GM23338 (cell line): ENCODE results near the gene DXO. TPM values are rescaled to one million over a fixed set of nuclear protein-coding genes. Genes with fewer than 3 reads are reported as not detected.
A peak's percentile ranks its signal among the peaks of the same experiment; 100 is the strongest.

Source experiments
- ATAC-seq: fragments of 200-7000 bp; cut with Tn5 transposase; 3 replicates; pipeline ENCODE4 v1.9.1; 2020
- DNase-seq: peaks from one replicate; pipeline ENCODE4 v3.0.0-alpha.2; 2015; ENCODE audit warnings: low spot score
- H2AFZ ChIP-seq: fragments of 200-600 bp; sonication (generic); 2 replicates; pipeline ENCODE4 v1.8.0; 2016; ENCODE audit warnings: antibody characterized with exemption, mild to moderate bottlenecking, moderate library complexity
- H3F3A ChIP-seq: fragments of 200-600 bp; sonication (generic); replicated peaks from 2 replicates; pipeline ENCODE4 v1.8.0; 2017; ENCODE audit warnings: antibody characterized with exemption, mixed run types, low read depth
- H3K27ac ChIP-seq: fragments of 200-600 bp; sonication (generic); 2 replicates; pipeline ENCODE4 v1.6.1; 2016; ENCODE audit warnings: low read depth
- H3K27me3 ChIP-seq: fragments of 200-600 bp; sonication (generic); 2 replicates; pipeline ENCODE4 v1.8.0; 2016; ENCODE audit warnings: mild to moderate bottlenecking, mixed run types, moderate library complexity; ENCODE audit not compliant: insufficient read depth
- H3K36me3 ChIP-seq: fragments of 200-600 bp; sonication (generic); 2 replicates; pipeline ENCODE4 v1.8.0; 2016; ENCODE audit warnings: mild to moderate bottlenecking; ENCODE audit not compliant: insufficient read depth
- H3K4me1 ChIP-seq: fragments of 200-600 bp; sonication (generic); 2 replicates; pipeline ENCODE4 v1.8.0; 2016; ENCODE audit warnings: mild to moderate bottlenecking, moderate library complexity; ENCODE audit not compliant: insufficient read depth
- H3K4me2 ChIP-seq: fragments of 200-600 bp; sonication (generic); 2 replicates; pipeline ENCODE4 v1.7.1; 2017; ENCODE audit warnings: mixed run types
- H3K4me3 ChIP-seq: fragments of 200-600 bp; sonication (generic); 2 replicates; pipeline ENCODE4 v1.6.1; 2016; ENCODE audit warnings: mixed run types
- H3K79me2 ChIP-seq: fragments of 200-600 bp; sonication (generic); replicated peaks from 2 replicates; pipeline ENCODE4 v1.8.0; 2017; ENCODE audit warnings: mild to moderate bottlenecking; ENCODE audit not compliant: insufficient read depth
- H3K9me2 ChIP-seq: fragments of 200-600 bp; sonication (generic); 2 replicates; pipeline ENCODE4 v1.8.0; 2017; ENCODE audit not compliant: insufficient read depth
- H4K20me1 ChIP-seq: fragments of 200-600 bp; sonication (generic); replicated peaks from 2 replicates; pipeline ENCODE4 v1.8.0; 2017; ENCODE audit warnings: mild to moderate bottlenecking; ENCODE audit not compliant: insufficient read depth
- H3K27ac Mint-ChIP-seq: 2 replicates; pipeline ENCODE4 v1.8.0; 2020; ENCODE audit warnings: inconsistent platforms, mild to moderate bottlenecking, moderate library complexity, mixed read lengths
- H3K27me3 Mint-ChIP-seq: 3 replicates; pipeline ENCODE4 v1.8.0; 2022; ENCODE audit warnings: low read depth, mild to moderate bottlenecking, moderate library complexity, mixed read lengths, inconsistent platforms; ENCODE audit not compliant: insufficient read depth, poor library complexity
- H3K36me3 Mint-ChIP-seq: 3 replicates; pipeline ENCODE4 v1.8.0; 2021; ENCODE audit warnings: low read depth, mild to moderate bottlenecking, inconsistent platforms, moderate library complexity, mixed read lengths
- H3K4me1 Mint-ChIP-seq: 3 replicates; pipeline ENCODE4 v1.8.0; 2020; ENCODE audit warnings: mild to moderate bottlenecking, inconsistent platforms, mixed read lengths
- H3K4me3 Mint-ChIP-seq: 3 replicates; pipeline ENCODE4 v1.8.0; 2021; ENCODE audit warnings: moderate library complexity, mild to moderate bottlenecking, inconsistent platforms, mixed read lengths
- H3K9me3 Mint-ChIP-seq: 3 replicates; pipeline ENCODE4 v1.8.0; 2020; ENCODE audit warnings: moderate library complexity, mild to moderate bottlenecking, inconsistent platforms, mixed read lengths
- EZH2 ChIP-seq: fragments of 200-600 bp; sonication (generic); IDR thresholded peaks from one replicate; pipeline ENCODE4 v1.8.0; 2017; ENCODE audit warnings: antibody characterized with exemption, mild to moderate bottlenecking, low read depth; ENCODE audit not compliant: unreplicated experiment
- STAT1 ChIP-seq: IDR thresholded peaks from one replicate; pipeline ENCODE4 v1.6.1; 2016; ENCODE audit warnings: antibody characterized with exemption; ENCODE audit not compliant: unreplicated experiment
- ZNF114 ChIP-seq: fragments of 250-450 bp; sonication (Bioruptor Pico); IDR thresholded peaks from 2 replicates; pipeline ENCODE4 v1.5.0; 2020; ENCODE audit warnings: mild to moderate bottlenecking, moderate library complexity
- ZNF331 ChIP-seq: fragments of 250-450 bp; sonication (Bioruptor Pico); IDR thresholded peaks from 2 replicates; pipeline ENCODE4 v1.5.0; 2020; ENCODE audit warnings: low read depth, mild to moderate bottlenecking, moderate library complexity
- polyA plus RNA-seq: library from polyadenylated mRNA; unstranded; fragments of >200 nt; fragmentation: Nextera tagmentation; extraction: Ambion mirVana; gene quantifications from 2 replicates; pipeline ENCODE4 v1.2.1, GENCODE V29; 2016
- total RNA-seq: library from RNA; depleted of rRNA; stranded (reverse); fragments of >200 nt; shearing (Covaris generic); gene quantifications from 2 replicates; pipeline ENCODE4 v1.2.3, GENCODE V29; 2014
- TF ChIP-seq, protein P1 (sequence below), 2 experiments: fragments of 200-600 bp in 1 of 2; sonication (generic) in 1 of 2; conservative IDR thresholded peaks; 2 replicates each; pipeline versions ENCODE4 v1.5.1 to v1.6.1; 2016 to 2017; ENCODE audit warnings: antibody characterized with exemption in 2 of 2, low read depth in 2 of 2, mild to moderate bottlenecking in 2 of 2, moderate library complexity in 1 of 2
- TF ChIP-seq, protein P2 (sequence below): IDR thresholded peaks from one replicate; pipeline ENCODE4 v1.6.1; 2018; ENCODE audit warnings: antibody characterized with exemption; ENCODE audit not compliant: unreplicated experiment
- TF ChIP-seq, protein P3 (sequence below): IDR thresholded peaks from 2 replicates; pipeline ENCODE4 v1.6.1; 2016; ENCODE audit warnings: antibody characterized with exemption

The DXO gene
- total and polyA plus RNA-seq, 2 experiments from 2014 or later: 15.6 to 19.7 TPM

DNA sequence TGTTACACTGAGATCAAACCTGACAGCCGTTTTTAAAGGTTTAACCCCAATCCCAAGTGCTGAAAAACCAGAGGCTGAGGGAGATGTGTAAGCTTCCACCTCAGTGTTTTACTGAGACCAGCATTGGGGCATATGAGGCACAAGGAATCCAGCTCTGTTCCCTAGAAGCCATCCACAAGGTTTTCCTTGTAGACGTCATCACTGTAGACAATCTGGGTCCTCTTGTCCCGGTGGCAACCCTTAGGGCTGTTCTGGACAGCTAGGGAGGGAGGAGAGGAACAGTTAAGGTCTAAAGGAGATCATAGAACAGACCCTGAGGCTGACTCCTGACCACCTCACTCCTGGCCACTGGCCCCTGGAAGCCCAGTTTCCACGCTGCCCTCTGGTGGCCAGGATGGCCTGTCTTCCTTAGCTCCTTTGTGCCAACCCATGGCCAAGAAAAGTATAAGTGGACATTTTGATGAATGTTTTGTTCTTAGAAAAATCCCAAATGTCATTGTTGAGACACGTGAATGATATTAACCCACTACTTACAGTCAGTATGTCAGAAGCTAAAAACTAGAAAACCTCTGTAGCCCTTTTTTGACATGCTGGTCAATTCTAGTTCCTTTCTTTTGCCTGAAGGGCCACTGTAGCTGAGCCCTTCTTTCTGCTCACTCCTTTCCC is 19.7 kb downstream of the DXO start:
- Mint-ChIP-seq H3K36me3 (peaks cover 48% of the 10 kb centered on the region), H3K4me1 (no peaks in the 10 kb centered on the region; the same call in 2 of the 3 replicates)

DNA sequence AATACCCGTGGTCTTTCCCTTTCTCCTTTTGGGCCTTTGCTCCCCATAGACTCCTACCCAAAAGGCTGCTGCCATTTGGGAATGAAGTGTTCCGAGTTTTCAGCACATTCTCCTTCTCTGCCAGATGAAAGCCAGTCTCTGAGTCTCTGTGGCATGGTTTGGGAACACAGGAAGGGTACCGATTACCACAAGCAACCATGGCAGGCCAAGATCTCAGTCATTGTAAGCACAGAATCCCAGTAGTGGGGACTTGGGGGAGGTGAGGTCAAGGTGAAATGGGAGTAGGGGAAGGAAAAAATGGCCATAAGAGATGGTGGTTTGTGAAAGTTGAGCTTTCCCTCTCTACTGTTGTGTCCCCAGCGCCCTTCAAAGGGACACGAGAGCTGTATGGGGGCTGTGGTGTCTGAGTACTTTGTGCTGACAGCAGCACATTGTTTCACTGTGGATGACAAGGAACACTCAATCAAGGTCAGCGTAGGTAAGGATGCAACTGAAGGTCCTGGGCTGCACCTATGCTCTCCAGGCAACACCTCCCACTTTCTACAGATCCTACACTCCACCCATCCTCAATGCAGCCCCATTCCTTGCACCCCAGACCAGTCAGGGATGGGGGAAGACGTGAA is 21.9 kb downstream of the DXO start:
- Mint-ChIP-seq H3K4me1 (no peaks in the 10 kb centered on the region; the same call in 1 of the 3 replicates), H3K9me3 (peaks cover 3% of the 10 kb centered on the region; the same call in 1 of the 3 replicates), H3K27me3 (peaks cover 16% of the 10 kb centered on the region), H3K4me3 (no peak overlapping the region; the same call in 2 of the 3 replicates), H3K36me3 (peaks cover 28% of the 10 kb centered on the region), H3K27ac (no peak overlapping the region)
- H3K27me3 ChIP-seq: no peaks in the 10 kb centered on the region
- no peaks in the 10 kb centered on the region; the same call in 1 of the 2 replicates for H4K20me1 ChIP-seq
- DNase-seq (no peak), ATAC-seq (no peak)
- no peaks in the 10 kb centered on the region for H3K9me2 ChIP-seq
- 0 out of 2 replicates have a peak, but pooled peaks cover 6% of the 10 kb centered on the region for H3F3A ChIP-seq
- H3K36me3 ChIP-seq: peaks cover 6% of the 10 kb centered on the region; the same call in 1 of the 2 replicates
- no peak overlapping the region for H2AFZ ChIP-seq
- no peak overlapping the region for H3K27ac ChIP-seq
- H3K4me1 ChIP-seq: no peaks in the 10 kb centered on the region
- no peaks in the 10 kb centered on the region for H3K79me2 ChIP-seq
- no peak overlapping the region for H3K4me3 ChIP-seq
- no peak for TF ChIP-seq ZNF331 (CRISPR knock-in tag)
- no peak overlapping the region for H3K4me2 ChIP-seq

More for the DNA sequence above, 19.7 kb downstream of the DXO start:
- no peaks in the 10 kb centered on the region for H3K27me3 ChIP-seq
- ATAC-seq: peak; percentile 93
- no peak overlapping the region for H3K4me3 ChIP-seq
- H3K9me3 Mint-ChIP-seq: no peaks in the 10 kb centered on the region
- peak; percentile 73 for DNase-seq
- no peak overlapping the region for H2AFZ ChIP-seq
- H3K4me3 Mint-ChIP-seq: no peak overlapping the region
- peaks cover 5% of the 10 kb centered on the region for H3K79me2 ChIP-seq
- H3K27ac Mint-ChIP-seq: no peak overlapping the region
- H3K9me2 ChIP-seq: no peaks in the 10 kb centered on the region
- no peak overlapping the region for H3K4me2 ChIP-seq
- H3K4me1 ChIP-seq: no peaks in the 10 kb centered on the region
- 0 out of 2 replicates have a peak, but pooled peaks cover 6% of the 10 kb centered on the region for H3F3A ChIP-seq
- peaks cover 20% of the 10 kb centered on the region for H3K36me3 ChIP-seq
- no peak overlapping the region for H3K27ac ChIP-seq
- peaks cover 11% of the 10 kb centered on the region for H3K27me3 Mint-ChIP-seq
- H4K20me1 ChIP-seq: no peaks in the 10 kb centered on the region; the same call in 1 of the 2 replicates
- TF ChIP-seq, protein P1, sequence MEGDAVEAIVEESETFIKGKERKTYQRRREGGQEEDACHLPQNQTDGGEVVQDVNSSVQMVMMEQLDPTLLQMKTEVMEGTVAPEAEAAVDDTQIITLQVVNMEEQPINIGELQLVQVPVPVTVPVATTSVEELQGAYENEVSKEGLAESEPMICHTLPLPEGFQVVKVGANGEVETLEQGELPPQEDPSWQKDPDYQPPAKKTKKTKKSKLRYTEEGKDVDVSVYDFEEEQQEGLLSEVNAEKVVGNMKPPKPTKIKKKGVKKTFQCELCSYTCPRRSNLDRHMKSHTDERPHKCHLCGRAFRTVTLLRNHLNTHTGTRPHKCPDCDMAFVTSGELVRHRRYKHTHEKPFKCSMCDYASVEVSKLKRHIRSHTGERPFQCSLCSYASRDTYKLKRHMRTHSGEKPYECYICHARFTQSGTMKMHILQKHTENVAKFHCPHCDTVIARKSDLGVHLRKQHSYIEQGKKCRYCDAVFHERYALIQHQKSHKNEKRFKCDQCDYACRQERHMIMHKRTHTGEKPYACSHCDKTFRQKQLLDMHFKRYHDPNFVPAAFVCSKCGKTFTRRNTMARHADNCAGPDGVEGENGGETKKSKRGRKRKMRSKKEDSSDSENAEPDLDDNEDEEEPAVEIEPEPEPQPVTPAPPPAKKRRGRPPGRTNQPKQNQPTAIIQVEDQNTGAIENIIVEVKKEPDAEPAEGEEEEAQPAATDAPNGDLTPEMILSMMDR (conservative IDR thresholded peaks at IDR 0.05; ENCODE audit: low read depth in 2 of 2): peak; percentile 83 to 89
- no peak for TF ChIP-seq STAT1

DNA sequence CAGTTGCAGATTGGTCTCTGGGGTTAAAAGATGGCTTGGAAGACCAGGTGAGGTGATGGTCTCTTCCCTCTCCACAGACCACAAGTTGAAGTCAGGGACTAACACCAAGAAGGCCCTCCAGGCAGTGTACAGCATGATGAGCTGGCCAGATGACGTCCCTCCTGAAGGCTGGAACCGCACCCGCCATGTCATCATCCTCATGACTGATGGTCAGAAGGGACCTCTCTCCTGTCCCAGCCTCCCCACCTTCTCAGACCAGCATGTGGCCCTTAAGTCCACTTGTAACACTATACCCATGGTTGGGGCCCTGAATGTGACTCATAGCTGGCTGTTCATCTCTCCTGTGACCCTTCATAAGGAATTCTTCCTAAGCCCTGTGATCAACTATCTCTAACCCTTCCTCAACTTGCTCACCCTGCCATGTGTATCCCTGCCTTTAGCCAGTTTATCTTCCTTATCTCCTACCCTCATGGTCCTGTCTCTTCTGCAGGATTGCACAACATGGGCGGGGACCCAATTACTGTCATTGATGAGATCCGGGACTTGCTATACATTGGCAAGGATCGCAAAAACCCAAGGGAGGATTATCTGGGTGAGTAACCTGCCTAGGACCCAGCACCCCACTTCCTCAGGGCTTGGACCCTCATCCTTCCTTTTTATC is 23.1 kb downstream of the DXO start:
- H3K27me3 Mint-ChIP-seq: peaks cover 19% of the 10 kb centered on the region
- Histone ChIP-seq H3K27me3 (no peaks in the 10 kb centered on the region), H3K4me3 (no peak overlapping the region), H2AFZ (no peak overlapping the region), H3K4me1 (no peaks in the 10 kb centered on the region), H3K36me3 (peaks cover 6% of the 10 kb centered on the region; the same call in 1 of the 2 replicates), H3K79me2 (no peaks in the 10 kb centered on the region), H3K4me2 (no peak overlapping the region), H3K27ac (no peak overlapping the region), H3K9me2 (no peaks in the 10 kb centered on the region), H3F3A (0 out of 2 replicates have a peak, but pooled peaks cover 6% of the 10 kb centered on the region), H4K20me1 (no peaks in the 10 kb centered on the region; the same call in 1 of the 2 replicates)
- H3K4me1 Mint-ChIP-seq: no peaks in the 10 kb centered on the region; the same call in 1 of the 3 replicates
- peaks cover 17% of the 10 kb centered on the region for H3K36me3 Mint-ChIP-seq
- peaks cover 3% of the 10 kb centered on the region; the same call in 1 of the 3 replicates for H3K9me3 Mint-ChIP-seq
- DNase-seq (no peak), ATAC-seq (no peak)
- no peak overlapping the region for H3K27ac Mint-ChIP-seq
- no peak overlapping the region for H3K4me3 Mint-ChIP-seq
- TF ChIP-seq, protein P1 (conservative IDR thresholded peaks at IDR 0.05; ENCODE audit: low read depth in 2 of 2): no peak
- TF ChIP-seq, protein P2, sequence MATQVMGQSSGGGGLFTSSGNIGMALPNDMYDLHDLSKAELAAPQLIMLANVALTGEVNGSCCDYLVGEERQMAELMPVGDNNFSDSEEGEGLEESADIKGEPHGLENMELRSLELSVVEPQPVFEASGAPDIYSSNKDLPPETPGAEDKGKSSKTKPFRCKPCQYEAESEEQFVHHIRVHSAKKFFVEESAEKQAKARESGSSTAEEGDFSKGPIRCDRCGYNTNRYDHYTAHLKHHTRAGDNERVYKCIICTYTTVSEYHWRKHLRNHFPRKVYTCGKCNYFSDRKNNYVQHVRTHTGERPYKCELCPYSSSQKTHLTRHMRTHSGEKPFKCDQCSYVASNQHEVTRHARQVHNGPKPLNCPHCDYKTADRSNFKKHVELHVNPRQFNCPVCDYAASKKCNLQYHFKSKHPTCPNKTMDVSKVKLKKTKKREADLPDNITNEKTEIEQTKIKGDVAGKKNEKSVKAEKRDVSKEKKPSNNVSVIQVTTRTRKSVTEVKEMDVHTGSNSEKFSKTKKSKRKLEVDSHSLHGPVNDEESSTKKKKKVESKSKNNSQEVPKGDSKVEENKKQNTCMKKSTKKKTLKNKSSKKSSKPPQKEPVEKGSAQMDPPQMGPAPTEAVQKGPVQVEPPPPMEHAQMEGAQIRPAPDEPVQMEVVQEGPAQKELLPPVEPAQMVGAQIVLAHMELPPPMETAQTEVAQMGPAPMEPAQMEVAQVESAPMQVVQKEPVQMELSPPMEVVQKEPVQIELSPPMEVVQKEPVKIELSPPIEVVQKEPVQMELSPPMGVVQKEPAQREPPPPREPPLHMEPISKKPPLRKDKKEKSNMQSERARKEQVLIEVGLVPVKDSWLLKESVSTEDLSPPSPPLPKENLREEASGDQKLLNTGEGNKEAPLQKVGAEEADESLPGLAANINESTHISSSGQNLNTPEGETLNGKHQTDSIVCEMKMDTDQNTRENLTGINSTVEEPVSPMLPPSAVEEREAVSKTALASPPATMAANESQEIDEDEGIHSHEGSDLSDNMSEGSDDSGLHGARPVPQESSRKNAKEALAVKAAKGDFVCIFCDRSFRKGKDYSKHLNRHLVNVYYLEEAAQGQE: no peak
- TF ChIP-seq ZNF114 (no peak), EZH2 (no peak)
- TF ChIP-seq, protein P3, sequence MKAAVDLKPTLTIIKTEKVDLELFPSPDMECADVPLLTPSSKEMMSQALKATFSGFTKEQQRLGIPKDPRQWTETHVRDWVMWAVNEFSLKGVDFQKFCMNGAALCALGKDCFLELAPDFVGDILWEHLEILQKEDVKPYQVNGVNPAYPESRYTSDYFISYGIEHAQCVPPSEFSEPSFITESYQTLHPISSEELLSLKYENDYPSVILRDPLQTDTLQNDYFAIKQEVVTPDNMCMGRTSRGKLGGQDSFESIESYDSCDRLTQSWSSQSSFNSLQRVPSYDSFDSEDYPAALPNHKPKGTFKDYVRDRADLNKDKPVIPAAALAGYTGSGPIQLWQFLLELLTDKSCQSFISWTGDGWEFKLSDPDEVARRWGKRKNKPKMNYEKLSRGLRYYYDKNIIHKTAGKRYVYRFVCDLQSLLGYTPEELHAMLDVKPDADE: no peak
